ENCODE measurements around the gene SPRED2.

SPRED2 gene

DNA sequence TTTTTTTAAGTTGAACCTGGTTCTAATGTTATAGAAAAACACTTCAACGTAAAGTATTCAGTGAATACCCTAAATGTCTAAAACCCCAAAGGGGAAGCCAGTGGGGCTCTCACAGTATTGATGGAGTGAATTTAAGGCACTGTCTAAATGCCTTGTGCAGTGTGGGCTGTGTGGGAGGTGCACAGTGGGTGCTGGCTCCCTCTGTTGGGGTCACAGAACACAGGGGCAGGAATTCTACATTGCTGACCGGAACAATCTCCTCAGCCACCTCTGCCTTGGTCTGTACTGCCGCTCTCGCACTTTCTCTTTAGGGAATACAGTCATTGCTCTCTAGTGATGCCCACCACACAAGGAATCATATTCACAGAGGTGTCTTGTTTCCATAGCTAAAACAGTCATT is 45.4 kb downstream of the SPRED2 start:
- no peak for DNase-seq (ENCODE audit: low read depth, low spot score)

GRCh38 chr2:65386344-65386743 is 46.1 kb downstream of the SPRED2 start:
- DNase-seq (ENCODE audit: low read depth, low spot score), result no peak

DNA sequence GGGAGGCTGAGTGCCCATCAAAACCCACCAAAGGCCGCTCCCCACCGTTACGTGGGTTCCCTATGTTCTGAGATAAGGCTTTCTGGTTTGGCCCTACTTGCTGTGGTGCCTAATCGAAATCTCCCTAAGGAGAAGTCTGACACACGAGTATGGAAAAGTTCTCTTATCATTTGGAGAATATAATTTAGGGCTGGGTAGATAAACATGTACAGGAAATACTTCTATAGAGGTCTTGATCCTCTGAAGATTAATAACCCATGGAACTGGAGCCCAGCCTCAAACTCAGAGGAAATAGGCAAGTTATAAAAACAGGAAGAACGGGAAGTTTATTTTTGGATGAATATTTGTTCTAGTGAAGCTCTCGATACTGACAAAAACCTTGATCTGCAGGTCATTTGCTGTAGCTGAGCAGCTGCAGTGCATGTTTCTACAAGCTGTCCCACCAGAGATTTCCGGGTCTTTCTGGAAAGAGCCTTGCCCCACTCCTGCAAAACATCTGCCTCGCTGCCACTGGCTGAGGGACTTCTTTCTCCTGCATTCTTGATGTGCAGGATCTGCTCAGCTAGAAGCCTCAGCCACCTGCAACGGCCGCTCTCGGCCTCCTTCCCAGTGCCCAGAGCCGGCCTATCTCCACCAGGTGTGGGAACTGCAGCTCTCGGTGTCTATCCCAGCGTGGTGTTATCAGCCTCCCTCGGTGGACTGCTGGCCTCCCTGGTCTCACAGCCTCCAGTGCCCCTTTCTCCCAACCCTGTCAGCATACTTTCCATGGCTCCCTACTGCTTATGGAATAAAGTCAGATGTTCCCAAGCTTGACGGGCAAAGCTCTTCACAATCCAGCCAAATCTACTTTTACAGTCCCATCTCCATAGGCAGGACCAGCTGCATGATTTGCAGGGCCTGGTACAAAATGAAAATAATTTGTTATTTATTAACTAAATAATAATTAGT is 48.6 kb downstream of the SPRED2 start:
- no peak for DNase-seq (ENCODE audit: low read depth, low spot score)

- peak; percentile 46 for DNase-seq (ENCODE audit: low read depth, low spot score)
Observed at GRCh38 chr2:65382776-65383357, 49.5 kb downstream of the SPRED2 start.

- no peak for DNase-seq (ENCODE audit: low read depth, low spot score)
Observed at GRCh38 chr2:65382323-65382722, 50.1 kb downstream of the SPRED2 start.

DNA sequence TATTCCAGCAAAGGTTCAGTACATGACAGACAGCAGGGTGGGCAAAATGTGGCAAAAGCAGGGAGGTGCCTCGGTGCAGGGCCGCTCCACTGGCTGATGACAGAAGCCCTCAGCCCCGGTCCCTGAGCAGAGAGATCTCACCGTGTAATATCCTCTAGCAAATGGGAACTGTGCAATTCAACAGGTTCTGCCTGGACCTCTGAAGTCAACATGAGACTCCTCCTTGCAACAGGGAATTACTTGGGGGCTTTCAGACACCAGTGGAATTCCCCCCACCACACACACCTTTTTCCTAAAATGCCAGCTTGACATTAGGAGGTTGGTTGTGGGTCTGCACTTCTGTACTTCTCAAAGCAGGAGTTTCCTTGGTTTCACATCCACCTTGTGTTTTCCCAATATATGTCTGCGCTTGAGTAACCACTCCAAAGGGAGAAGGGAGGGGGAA is 50.8 kb downstream of the SPRED2 start:
- no peak for DNase-seq (ENCODE audit: low read depth, low spot score)

DNA sequence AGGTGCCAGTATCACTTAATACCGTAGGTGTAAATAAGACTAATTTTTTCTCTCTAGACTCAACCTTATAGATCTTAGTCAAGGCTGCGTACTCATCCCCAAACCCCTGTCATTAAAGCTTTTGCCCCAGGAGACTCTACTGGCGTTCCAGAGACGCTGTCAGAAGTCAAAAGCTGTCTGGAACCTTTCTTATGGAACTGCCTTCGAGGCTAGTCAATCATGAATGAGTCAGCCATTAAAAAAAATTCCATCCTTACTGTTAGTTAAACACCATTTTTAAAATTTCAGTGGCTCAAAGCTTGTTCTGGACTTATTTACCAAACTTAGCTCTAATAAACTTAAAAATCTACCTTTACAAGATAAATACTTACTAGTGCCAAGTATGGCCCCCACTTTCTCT is 52.1 kb downstream of the SPRED2 start:
- DNase-seq (ENCODE audit: low read depth, low spot score), result no peak

- DNase-seq (ENCODE audit: low read depth, low spot score), result no peak
Observed at GRCh38 chr2:65379721-65380171, 52.7 kb downstream of the SPRED2 start.

- DNase-seq (ENCODE audit: low read depth, low spot score), result no peak
Observed at GRCh38 chr2:65379223-65379622, 53.2 kb downstream of the SPRED2 start.

- no peak for DNase-seq (ENCODE audit: low read depth, low spot score)
Observed at GRCh38 chr2:65378290-65378689, 54.1 kb downstream of the SPRED2 start.

- no peak for DNase-seq (ENCODE audit: low read depth, low spot score)
Observed at GRCh38 chr2:65377556-65378192, 54.7 kb downstream of the SPRED2 start.

DNA sequence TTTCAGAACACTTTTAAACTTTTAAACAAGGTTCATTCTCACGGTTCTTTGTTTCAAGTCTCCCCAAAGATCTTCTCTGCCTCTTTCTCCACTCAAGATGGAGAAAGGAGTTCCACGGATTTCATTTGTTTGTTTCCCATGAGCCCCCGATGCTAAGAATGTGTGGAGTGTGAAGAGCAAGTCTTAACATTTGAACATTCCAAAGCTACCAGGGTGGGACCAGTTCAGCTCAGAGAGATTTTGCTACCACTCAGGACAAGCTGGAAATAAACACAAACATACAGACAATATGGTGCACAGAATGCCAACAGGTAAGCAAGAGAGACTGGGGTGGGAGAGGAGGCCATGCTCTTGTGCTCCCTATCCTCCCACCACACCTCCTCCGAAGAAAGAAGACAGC is 56.7 kb downstream of the SPRED2 start:
- DNase-seq (ENCODE audit: low read depth, low spot score), result no peak

DNA sequence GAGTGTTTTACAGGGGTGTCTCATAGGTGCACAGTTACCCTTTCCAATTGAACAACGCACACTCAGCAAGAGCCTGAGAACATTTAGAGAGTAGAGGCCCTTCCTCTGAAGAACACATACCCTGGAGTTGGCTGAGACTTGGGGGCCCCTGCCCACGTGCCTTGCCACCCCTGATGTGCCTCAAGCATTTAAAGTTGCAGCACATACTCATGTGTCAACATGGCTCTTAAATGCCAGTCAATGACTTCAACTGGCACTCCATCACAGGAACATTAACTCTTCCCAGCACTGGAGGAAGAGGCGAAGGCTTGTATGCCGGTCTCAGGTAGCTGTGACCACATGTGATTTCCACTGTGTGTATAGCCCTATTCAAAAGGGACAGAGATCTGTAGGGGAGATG is 57.4 kb downstream of the SPRED2 start:
- DNase-seq (ENCODE audit: low read depth, low spot score), result no peak

- no peak for DNase-seq (ENCODE audit: low read depth, low spot score)
Observed at GRCh38 chr2:65374575-65374974, 57.8 kb downstream of the SPRED2 start.

DNA sequence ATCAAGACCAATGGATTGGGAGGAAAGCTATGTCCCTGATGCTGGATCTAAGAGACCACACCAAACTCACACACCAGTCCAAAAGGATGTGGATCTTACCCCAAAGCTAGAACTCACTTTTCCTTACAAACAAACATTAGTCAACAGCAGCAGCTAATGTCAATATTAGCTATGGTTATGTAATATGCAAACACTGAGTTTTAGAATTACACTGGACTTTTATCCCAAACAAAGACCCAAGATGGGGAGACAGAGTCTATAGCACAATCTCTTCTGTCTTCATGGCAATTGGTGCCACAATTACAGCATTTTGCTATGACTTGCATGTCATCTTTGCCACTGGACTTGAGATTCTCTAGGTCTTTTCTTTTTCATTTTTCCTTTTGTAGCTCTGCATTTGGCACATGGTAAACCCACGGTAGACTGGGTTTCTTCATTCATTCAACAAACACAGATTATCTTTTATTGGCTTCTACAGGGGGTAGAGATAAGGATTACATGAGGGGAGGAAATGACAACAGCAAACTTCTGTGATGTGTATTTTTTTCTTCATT is 59.0 kb downstream of the SPRED2 start:
- DNase-seq (ENCODE audit: low read depth, low spot score), result no peak

DNA sequence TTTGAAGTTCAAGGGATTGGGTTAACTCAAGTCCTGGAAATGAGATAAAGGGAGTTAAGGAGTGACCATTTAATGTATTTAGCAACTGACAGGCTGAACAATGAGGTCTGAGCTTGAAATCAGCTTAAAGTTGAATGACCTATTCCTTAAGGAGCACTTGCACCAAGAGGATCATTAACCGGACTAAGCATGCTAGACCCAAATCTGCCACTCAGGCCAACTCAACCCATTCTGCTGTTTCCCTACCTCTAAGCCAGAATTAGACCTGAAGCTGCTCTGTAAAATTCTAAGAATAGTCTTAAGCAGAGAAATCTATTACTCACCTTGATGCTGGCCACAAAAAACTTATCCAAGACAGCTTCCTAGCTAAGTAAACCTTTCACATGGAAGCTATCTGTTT is 59.8 kb downstream of the SPRED2 start:
- no peak for DNase-seq (ENCODE audit: low read depth, low spot score)

- DNase-seq (ENCODE audit: low read depth, low spot score), result no peak
Observed at GRCh38 chr2:65371074-65371434, 61.3 kb downstream of the SPRED2 start.

GRCh38 chr2:65370387-65371073 is 61.9 kb downstream of the SPRED2 start:
- DNase-seq (ENCODE audit: low read depth, low spot score), result no peak

- DNase-seq (ENCODE audit: low read depth, low spot score), result no peak
Observed at GRCh38 chr2:65369980-65370379, 62.4 kb downstream of the SPRED2 start.

GRCh38 chr2:65369574-65369973 is 62.8 kb downstream of the SPRED2 start:
- no peak for DNase-seq (ENCODE audit: low read depth, low spot score)

GRCh38 chr2:65368468-65368867 is 63.9 kb downstream of the SPRED2 start:
- DNase-seq (ENCODE audit: low read depth, low spot score), result no peak

GRCh38 chr2:65367524-65367923 is 64.9 kb downstream of the SPRED2 start:
- no peak for DNase-seq (ENCODE audit: low read depth, low spot score)

All from activated CD4-positive, CD25-positive, alpha-beta regulatory T cell treated with anti-CD3 and anti-CD28 coated beads, Interleukin-2, amount 50 U/mL, for 16 hours (primary cell).